Spinal cord (tissue), 10 donors: ENCODE measurements around the gene ACSS3. TPM values are rescaled to one million over a fixed set of nuclear protein-coding genes. Genes with fewer than 3 reads are reported as not detected.

Experiments
- DNase-seq, 6 donors: peaks; one replicate each; pipeline versions ENCODE4 v3.0.0 to v3.0.0-alpha.2; 2013 to 2015; ENCODE audit warnings: low spot score in 6 of 6, low read depth in 4 of 6
- H3K27ac ChIP-seq: one replicate; pipeline ENCODE4 v1.5.1; 2013; ENCODE audit warnings: low read depth, low read length, control low read depth
- H3K27me3 ChIP-seq: one replicate; pipeline ENCODE4 v1.6.1; 2013; ENCODE audit warnings: low read length; ENCODE audit not compliant: control insufficient read depth, insufficient read depth
- H3K36me3 ChIP-seq: one replicate; pipeline ENCODE4 v1.6.1; 2013; ENCODE audit warnings: low read length; ENCODE audit not compliant: control insufficient read depth, insufficient read depth
- H3K4me1 ChIP-seq: one replicate; pipeline ENCODE4 v1.6.1; 2013; ENCODE audit warnings: low read length; ENCODE audit not compliant: control insufficient read depth, insufficient read depth
- H3K4me3 ChIP-seq: one replicate; pipeline ENCODE4 v1.5.1; 2013; ENCODE audit warnings: low read depth, low read length, control low read depth
- H3K9me3 ChIP-seq: one replicate; pipeline ENCODE4 v1.6.1; 2013; ENCODE audit warnings: low read length; ENCODE audit not compliant: control insufficient read depth, insufficient read depth
- WGBS: methylation state at CpG from one replicate; pipeline ENCODE4 v1.1.5; 2013; ENCODE audit warnings: missing lambda C conversion rate; ENCODE audit not compliant: insufficient coverage; 5-methylcytosine and 5-hydroxymethylcytosine counted together
- polyA plus RNA-seq, 2 donors: library from polyadenylated mRNA; unstranded; fragments of 120-200 nt; gene quantifications; one replicate each; pipeline ENCODE4 v1.2.1, GENCODE V29; 2013; ENCODE audit not compliant: insufficient read length in 2 of 2
- total RNA-seq, 2 donors: library from RNA; depleted of rRNA in 1 of 2; stranded (reverse); fragments of 120-200 nt in 1 of 2; fragments of >200 nt in 1 of 2; gene quantifications; one replicate each; pipeline versions ENCODE4 v1.2.3 to v1.2.4, GENCODE V29; 2013 to 2014
- donor health status: healthy.

Gene ACSS3
- total and polyA plus RNA-seq, 4 donors, result 8.7 to 32.1 (median 18.3) TPM

- peak in 2 of 6 donors; percentile 22 to 46 for DNase-seq
- Histone ChIP-seq H3K4me1 (no peaks in the 10 kb centered on the region), H3K36me3 (no peaks in the 10 kb centered on the region), H3K9me3 (no peaks in the 10 kb centered on the region), H3K4me3 (no peak overlapping the region), H3K27ac (no peak overlapping the region), H3K27me3 (no peaks in the 10 kb centered on the region)
- 51% methylated on average over 2 of the region's 5 CpGs for WGBS
Observed at GRCh38 chr12:81229759-81230158, 151.9 kb downstream of the ACSS3 start.

GRCh38 chr12:81231574-81232368, 153.9 kb downstream of the ACSS3 start:
- no peaks in the 10 kb centered on the region for H3K27me3 ChIP-seq
- no peaks in the 10 kb centered on the region for H3K36me3 ChIP-seq
- no peak overlapping the region for H3K27ac ChIP-seq
- no peak for DNase-seq
- no peaks in the 10 kb centered on the region for H3K9me3 ChIP-seq
- no peaks in the 10 kb centered on the region for H3K4me1 ChIP-seq
- WGBS, result no CpG with 5 or more reads among the region's 3 CpGs
- H3K4me3 ChIP-seq, result no peak overlapping the region

- no peaks in the 10 kb centered on the region for H3K9me3 ChIP-seq
- no peaks in the 10 kb centered on the region for H3K27me3 ChIP-seq
- peak in 2 of 6 donors; percentile 16 to 52 for DNase-seq
- H3K4me1 ChIP-seq, result peaks cover 8% of the 10 kb centered on the region
- no peak overlapping the region for H3K4me3 ChIP-seq
- H3K27ac ChIP-seq, result peak overlapping the region; percentile 68
- WGBS, result 0% methylated on average over 1 of the region's 2 CpGs
- no peaks in the 10 kb centered on the region for H3K36me3 ChIP-seq
Observed at GRCh38 chr12:81245458-81245857, 167.6 kb downstream of the ACSS3 start.

GRCh38 chr12:81245907-81246570, 168.2 kb downstream of the ACSS3 start:
- WGBS, result 20% methylated on average over 2 of the region's 4 CpGs
- Histone ChIP-seq H3K9me3 (no peaks in the 10 kb centered on the region), H3K4me1 (peaks cover 8% of the 10 kb centered on the region), H3K36me3 (no peaks in the 10 kb centered on the region), H3K27ac (peak overlapping the region; percentile 68), H3K27me3 (no peaks in the 10 kb centered on the region), H3K4me3 (no peak overlapping the region)
- DNase-seq, result peak in 2 of 6 donors; percentile 14 to 75

- Histone ChIP-seq H3K9me3 (no peaks in the 10 kb centered on the region), H3K27ac (no peak overlapping the region), H3K4me3 (no peak overlapping the region), H3K27me3 (no peaks in the 10 kb centered on the region), H3K36me3 (no peaks in the 10 kb centered on the region), H3K4me1 (peaks cover 8% of the 10 kb centered on the region)
- peak in 1 of 6 donors; percentile 65 for DNase-seq
- no CpG with 5 or more reads among the region's 2 CpGs for WGBS
Observed at GRCh38 chr12:81249976-81250375, 172.1 kb downstream of the ACSS3 start.

- H3K9me3 ChIP-seq, result no peaks in the 10 kb centered on the region
- H3K27ac ChIP-seq, result no peak overlapping the region
- H3K36me3 ChIP-seq, result no peaks in the 10 kb centered on the region
- DNase-seq, result no peak
- no CpG with 5 or more reads among the region's 3 CpGs for WGBS
- no peaks in the 10 kb centered on the region for H3K4me1 ChIP-seq
- no peak overlapping the region for H3K4me3 ChIP-seq
- H3K27me3 ChIP-seq, result no peaks in the 10 kb centered on the region
Observed at GRCh38 chr12:81252228-81252627, 174.3 kb downstream of the ACSS3 start.

- Histone ChIP-seq H3K9me3 (no peaks in the 10 kb centered on the region), H3K27me3 (no peaks in the 10 kb centered on the region), H3K27ac (no peak overlapping the region), H3K4me3 (no peak overlapping the region), H3K36me3 (no peaks in the 10 kb centered on the region), H3K4me1 (no peaks in the 10 kb centered on the region)
- 87% methylated on average over 2 of the region's 3 CpGs for WGBS
- peak in 1 of 6 donors; percentile 43 for DNase-seq
Observed at GRCh38 chr12:81253360-81253759, 175.5 kb downstream of the ACSS3 start.

GRCh38 chr12:81255456-81255855, 177.6 kb downstream of the ACSS3 start:
- 88% methylated on average over 7 of the region's 7 CpGs for WGBS
- Histone ChIP-seq H3K4me1 (no peaks in the 10 kb centered on the region), H3K9me3 (no peaks in the 10 kb centered on the region), H3K36me3 (no peaks in the 10 kb centered on the region), H3K27me3 (no peaks in the 10 kb centered on the region), H3K4me3 (no peak overlapping the region), H3K27ac (no peak overlapping the region)
- DNase-seq, result no peak

GRCh38 chr12:81255947-81256346, 178.1 kb downstream of the ACSS3 start:
- DNase-seq, result no peak
- Histone ChIP-seq H3K4me1 (no peaks in the 10 kb centered on the region), H3K9me3 (no peaks in the 10 kb centered on the region), H3K27ac (no peak overlapping the region), H3K36me3 (no peaks in the 10 kb centered on the region), H3K27me3 (no peaks in the 10 kb centered on the region), H3K4me3 (no peak overlapping the region)
- WGBS, result 100% methylated on average over 1 of the region's 2 CpGs
